H9 (cell line): ENCODE results near the gene ACTN1. TPM values are rescaled to one million over a fixed set of nuclear protein-coding genes. Genes with fewer than 3 reads are reported as not detected.

Experiments
- DNase-seq: peaks from one replicate; pipeline ENCODE4 v3.0.0-alpha.2; 2017
- H2AFZ ChIP-seq: one replicate; pipeline ENCODE4 v1.6.1; 2013; ENCODE audit warnings: mild to moderate bottlenecking, low read length, control low read depth, moderate library complexity
- H2AK5ac ChIP-seq: 2 replicates; pipeline ENCODE4 v1.6.1; 2013; ENCODE audit warnings: low read length, control low read depth, mixed read lengths; ENCODE audit not compliant: insufficient read length
- H2BK120ac ChIP-seq: one replicate; pipeline ENCODE4 v1.6.1; 2013; ENCODE audit warnings: low read depth, mild to moderate bottlenecking, low read length, control low read depth, inconsistent platforms; ENCODE audit not compliant: poor library complexity, severe bottlenecking
- H2BK12ac ChIP-seq: 2 replicates; pipeline ENCODE4 v1.6.1; 2013; ENCODE audit warnings: low read length, control low read depth, mixed read lengths, low read depth; ENCODE audit not compliant: insufficient read length
- H2BK15ac ChIP-seq: 2 replicates; pipeline ENCODE4 v1.6.1; 2013; ENCODE audit warnings: low read depth, low read length, control low read depth
- H2BK20ac ChIP-seq: one replicate; pipeline ENCODE4 v1.6.1; 2013; ENCODE audit warnings: low read depth, mild to moderate bottlenecking, low read length, control low read depth, inconsistent platforms; ENCODE audit not compliant: poor library complexity, severe bottlenecking
- H2BK5ac ChIP-seq: 2 replicates; pipeline ENCODE4 v1.6.1; 2013; ENCODE audit warnings: low read length, control low read depth, mixed read lengths; ENCODE audit not compliant: insufficient read length
- H3K14ac ChIP-seq: 2 replicates; pipeline ENCODE4 v1.6.1; 2013; ENCODE audit warnings: low read length, control low read depth; ENCODE audit not compliant: insufficient read depth
- H3K18ac ChIP-seq: 2 replicates; pipeline ENCODE4 v1.6.1; 2013; ENCODE audit warnings: low read depth, mild to moderate bottlenecking, mixed read lengths, low read length, control low read depth; ENCODE audit not compliant: insufficient read length
- H3K23ac ChIP-seq: 2 replicates; pipeline ENCODE4 v1.6.1; 2013; ENCODE audit warnings: low read length, control low read depth, mixed read lengths, low read depth; ENCODE audit not compliant: insufficient read length
- H3K23me2 ChIP-seq: 2 replicates; pipeline ENCODE4 v1.6.1; 2013; ENCODE audit warnings: low read depth, mild to moderate bottlenecking, mixed read lengths, low read length, control low read depth; ENCODE audit not compliant: insufficient read length, poor library complexity, severe bottlenecking
- H3K27ac ChIP-seq: 2 replicates; pipeline ENCODE4 v1.5.1; 2013; ENCODE audit warnings: low read length, control low read depth, mixed read lengths, low read depth; ENCODE audit not compliant: insufficient read length
- H3K27me3 ChIP-seq: 2 replicates; pipeline ENCODE4 v1.6.1; 2013; ENCODE audit warnings: low read length, control low read depth, inconsistent platforms; ENCODE audit not compliant: insufficient read depth
- H3K4ac ChIP-seq: 2 replicates; pipeline ENCODE4 v1.6.1; 2013; ENCODE audit warnings: low read depth, mild to moderate bottlenecking, control low read depth, inconsistent platforms, low read length, moderate library complexity
- H3K4me1 ChIP-seq: 2 replicates; pipeline ENCODE4 v1.6.1; 2013; ENCODE audit warnings: low read length, control low read depth, inconsistent platforms; ENCODE audit not compliant: insufficient read depth
- H3K4me2 ChIP-seq: 2 replicates; pipeline ENCODE4 v1.6.1; 2013; ENCODE audit warnings: low read length, control low read depth, mixed read lengths; ENCODE audit not compliant: insufficient read length, insufficient read depth
- H3K56ac ChIP-seq: 2 replicates; pipeline ENCODE4 v1.6.1; 2013; ENCODE audit warnings: low read depth, mild to moderate bottlenecking, mixed read lengths, low read length, control low read depth; ENCODE audit not compliant: insufficient read length
- H3K79me1 ChIP-seq: 2 replicates; pipeline ENCODE4 v1.6.1; 2013; ENCODE audit warnings: low read depth, mild to moderate bottlenecking, moderate library complexity, low read length, control low read depth, inconsistent platforms; ENCODE audit not compliant: insufficient read depth, poor library complexity, severe bottlenecking
- H3K79me2 ChIP-seq: 2 replicates; pipeline ENCODE4 v1.6.1; 2013; ENCODE audit warnings: low read length, control low read depth, inconsistent platforms; ENCODE audit not compliant: insufficient read depth
- H3K9ac ChIP-seq: 2 replicates; pipeline ENCODE4 v1.6.1; 2013; ENCODE audit warnings: low read length, control low read depth, mixed read lengths; ENCODE audit not compliant: insufficient read length; ENCODE audit errors: extremely low read depth
- H3K9me3 ChIP-seq: one replicate; pipeline ENCODE4 v1.6.1; 2013; ENCODE audit warnings: low read depth, low read length, inconsistent platforms; ENCODE audit not compliant: control insufficient read depth
- H3T11ph ChIP-seq: one replicate; pipeline ENCODE4 v1.6.1; 2013; ENCODE audit warnings: mild to moderate bottlenecking, low read length, control low read depth, inconsistent platforms
- H4K20me1 ChIP-seq: one replicate; pipeline ENCODE4 v1.6.1; 2013; ENCODE audit not compliant: control insufficient read depth, insufficient read length, insufficient read depth
- H4K5ac ChIP-seq: 2 replicates; pipeline ENCODE4 v1.6.1; 2013; ENCODE audit warnings: low read depth, mild to moderate bottlenecking, mixed read lengths, low read length, control low read depth; ENCODE audit not compliant: insufficient read length
- H4K8ac ChIP-seq: replicated peaks from 2 replicates; pipeline ENCODE4 v1.6.1; 2013; ENCODE audit warnings: low read length, control low read depth, mixed read lengths, low read depth; ENCODE audit not compliant: insufficient read length
- H4K91ac ChIP-seq: 2 replicates; pipeline ENCODE4 v1.6.1; 2013; ENCODE audit warnings: low read depth, mild to moderate bottlenecking, moderate library complexity, mixed read lengths, low read length, control low read depth; ENCODE audit not compliant: insufficient read length
- H3K27ac Mint-ChIP-seq, 3 experiments: 2 replicates in 2 of 3; 3 replicates in 1 of 3; pipeline ENCODE4 v1.8.0; 2020 to 2021; ENCODE audit warnings: mixed read lengths in 3 of 3, mild to moderate bottlenecking in 1 of 3, moderate library complexity in 1 of 3
- H3K27me3 Mint-ChIP-seq: 2 replicates; pipeline ENCODE4 v1.8.0; 2021; ENCODE audit warnings: low read depth, mild to moderate bottlenecking, moderate library complexity, mixed read lengths
- H3K36me3 Mint-ChIP-seq, 3 experiments: 2 replicates in 2 of 3; 3 replicates in 1 of 3; pipeline ENCODE4 v1.8.0; 2020 to 2021; ENCODE audit warnings: low read depth in 3 of 3, mixed read lengths in 3 of 3; ENCODE audit not compliant: insufficient read depth in 1 of 3
- H3K4me1 Mint-ChIP-seq, 2 experiments: 2 replicates each; pipeline ENCODE4 v1.8.0; 2020; ENCODE audit warnings: mixed read lengths in 2 of 2
- H3K4me3 Mint-ChIP-seq, 2 experiments: 2 replicates in 1 of 2; 3 replicates in 1 of 2; pipeline ENCODE4 v1.8.0; 2020 to 2021; ENCODE audit warnings: mild to moderate bottlenecking in 2 of 2, mixed read lengths in 2 of 2, moderate library complexity in 1 of 2
- H3K9me3 Mint-ChIP-seq, 2 experiments: 2 replicates in 1 of 2; 3 replicates in 1 of 2; pipeline ENCODE4 v1.8.0; 2020; ENCODE audit warnings: mild to moderate bottlenecking in 2 of 2, mixed read lengths in 2 of 2, moderate library complexity in 1 of 2
- CTCF ChIP-seq: fragments of 200-600 bp; sonication (generic); conservative IDR thresholded peaks from 3 replicates; pipeline ENCODE4 v1.8.0; 2021; ENCODE audit warnings: antibody characterized with exemption, mild to moderate bottlenecking
- WGBS: extraction: QIAGEN DNeasy Blood & Tissue Kit; methylation state at CpG from one replicate; pipeline ENCODE4 v1.1.7; 2013; ENCODE audit warnings: missing lambda C conversion rate, low lambda C conversion rate, mixed read lengths; ENCODE audit not compliant: insufficient read length; ENCODE audit errors: extremely low coverage; 5-methylcytosine and 5-hydroxymethylcytosine counted together
- total RNA-seq: library from RNA; stranded (reverse); gene quantifications from 2 replicates; pipeline ENCODE4 v1.2.1, GENCODE V29; 2021

ACTN1 gene
- total RNA-seq, 1 experiment from 2014 or later = 219 TPM

- Histone ChIP-seq H3K14ac (no peak overlapping the region), H3K9ac (no peak overlapping the region), H2AK5ac (no peak overlapping the region), H3K79me1 (peaks cover 6% of the 10 kb centered on the region), H3K4me1 (peaks cover 5% of the 10 kb centered on the region; the same call in 1 of the 2 replicates), H3K56ac (no peak overlapping the region), H2AFZ (no peak overlapping the region), H3K23me2 (no peaks in the 10 kb centered on the region), H2BK12ac (no peak overlapping the region), H3K27ac (no peak overlapping the region), H4K8ac (no peak overlapping the region), H4K91ac (no peak overlapping the region), H3K79me2 (peaks cover 39% of the 10 kb centered on the region; the same call in 1 of the 2 replicates), H3K4me2 (no peak overlapping the region), H3T11ph (no peak overlapping the region), H2BK5ac (no peak overlapping the region), H3K27me3 (no peaks in the 10 kb centered on the region), H2BK120ac (no peak overlapping the region), H2BK15ac (no peak overlapping the region), H4K20me1 (no peaks in the 10 kb centered on the region), H3K18ac (no peak overlapping the region), H3K23ac (no peak overlapping the region), H2BK20ac (no peak overlapping the region), H3K4ac (no peak overlapping the region), H4K5ac (no peak overlapping the region), H3K9me3 (no peaks in the 10 kb centered on the region)
- WGBS = no CpG with 5 or more reads among the region's 2 CpGs
- Mint-ChIP-seq H3K27ac (0 out of 7 replicates have a peak overlapping the region, but pooled peaks of 1 of the 3 experiments have one; percentile 57), H3K36me3 (peaks cover 2 to 18% (median 14%) of the 10 kb centered on the region in 3 experiments; a peak in 4 of 7 replicates), H3K27me3 (no peaks in the 10 kb centered on the region; the same call in 1 of the 2 replicates), H3K9me3 (no peaks in the 10 kb centered on the region), H3K4me3 (no peak overlapping the region; a peak in 1 of 5 replicates), H3K4me1 (peaks cover 68 to 71% of the 10 kb centered on the region in 2 experiments)
- DNase-seq = no peak
- no peak for TF ChIP-seq CTCF
Observed at GRCh38 chr14:68949601-68949965, 29.5 kb downstream of the ACTN1 start.
